Mammary epithelial cell (primary cell): Measurements from ENCODE around the gene NPFFR1.

Experiments used
- CTCF ChIP-seq, 2 donors: IDR thresholded peaks in 1 of 2; conservative IDR thresholded peaks in 1 of 2; 2 replicates each; pipeline ENCODE4 v1.5.1; 2011 to 2012; ENCODE audit warnings: inconsistent platforms in 2 of 2, low read length in 2 of 2, mild to moderate bottlenecking in 2 of 2, control low read depth in 1 of 2, low read depth in 1 of 2; ENCODE audit not compliant: insufficient read depth in 1 of 2; ENCODE audit errors: extremely low read depth in 1 of 2
- EZH2 ChIP-seq: IDR thresholded peaks from 2 replicates; pipeline ENCODE4 v1.6.1; 2012; ENCODE audit warnings: low read length, inconsistent platforms, borderline replicate concordance

GRCh38 chr10:70296406-70296899 is 12.6 kb upstream of the NPFFR1 start:
- TF ChIP-seq CTCF (conservative IDR thresholded peaks at IDR 0.05 in 1 of 2, IDR thresholded peaks at IDR 0.05 in 1 of 2; ENCODE audit: extremely low read depth in 1 of 2, insufficient read depth in 1 of 2, low read depth in 1 of 2, low read length in 2 of 2) = no peak
- TF ChIP-seq EZH2 = no peak
